Uterus (tissue), 2 donors: ENCODE results near the gene MMS22L.

Experiments
- POLR2A ChIP-seq, 2 donors: fragments of 450-650 bp; IDR thresholded peaks; one replicate each; pipeline ENCODE4 v1.6.1; 2016; ENCODE audit warnings: antibody characterized with exemption in 2 of 2, mild to moderate bottlenecking in 1 of 2, moderate library complexity in 1 of 2
- TF ChIP-seq, protein P1 (sequence below), 4 experiments: fragments of 200-600 bp in 2 of 4; fragments of 450-650 bp in 2 of 4; sonication (generic) in 2 of 4; IDR thresholded peaks; one replicate each; pipeline ENCODE4 v1.5.1; 2016 to 2019; ENCODE audit warnings: antibody characterized with exemption in 4 of 4, mild to moderate bottlenecking in 2 of 4, moderate library complexity in 1 of 4

GRCh38 chr6:97136626-97137358 is 146.2 kb downstream of the MMS22L start:
- TF ChIP-seq, protein P1, sequence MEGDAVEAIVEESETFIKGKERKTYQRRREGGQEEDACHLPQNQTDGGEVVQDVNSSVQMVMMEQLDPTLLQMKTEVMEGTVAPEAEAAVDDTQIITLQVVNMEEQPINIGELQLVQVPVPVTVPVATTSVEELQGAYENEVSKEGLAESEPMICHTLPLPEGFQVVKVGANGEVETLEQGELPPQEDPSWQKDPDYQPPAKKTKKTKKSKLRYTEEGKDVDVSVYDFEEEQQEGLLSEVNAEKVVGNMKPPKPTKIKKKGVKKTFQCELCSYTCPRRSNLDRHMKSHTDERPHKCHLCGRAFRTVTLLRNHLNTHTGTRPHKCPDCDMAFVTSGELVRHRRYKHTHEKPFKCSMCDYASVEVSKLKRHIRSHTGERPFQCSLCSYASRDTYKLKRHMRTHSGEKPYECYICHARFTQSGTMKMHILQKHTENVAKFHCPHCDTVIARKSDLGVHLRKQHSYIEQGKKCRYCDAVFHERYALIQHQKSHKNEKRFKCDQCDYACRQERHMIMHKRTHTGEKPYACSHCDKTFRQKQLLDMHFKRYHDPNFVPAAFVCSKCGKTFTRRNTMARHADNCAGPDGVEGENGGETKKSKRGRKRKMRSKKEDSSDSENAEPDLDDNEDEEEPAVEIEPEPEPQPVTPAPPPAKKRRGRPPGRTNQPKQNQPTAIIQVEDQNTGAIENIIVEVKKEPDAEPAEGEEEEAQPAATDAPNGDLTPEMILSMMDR (IDR thresholded peaks at IDR 0.05): no peak
- TF ChIP-seq POLR2A (IDR thresholded peaks at IDR 0.05): no peak
